ENCODE measurements around the gene ANKRD52.

The ANKRD52 gene

GRCh38 chr12:56236091-56236490 is 22.1 kb downstream of the ANKRD52 start:
- Histone ChIP-seq H3K27me3 (ENCODE audit: low read length) (no peaks in the 10 kb centered on the region), H3F3A (ENCODE audit: insufficient read depth) (peaks cover 6% of the 10 kb centered on the region; the same call in 1 of the 2 replicates), H3K79me2 (ENCODE audit: insufficient read depth, low read length) (no peaks in the 10 kb centered on the region), H3K27ac (ENCODE audit: low read depth, low read length) (no peak overlapping the region), H4K20me1 (ENCODE audit: low read depth, low read length) (no peaks in the 10 kb centered on the region), H3K9me2 (replicated peaks; ENCODE audit: insufficient read depth, low read length) (no peaks in the 10 kb centered on the region), H3K9me3 (ENCODE audit: insufficient read depth, low read length) (no peaks in the 10 kb centered on the region), H2AFZ (ENCODE audit: low read depth, low read length, severe bottlenecking) (no peak overlapping the region), H3K36me3 (ENCODE audit: low read length) (no peaks in the 10 kb centered on the region), H3K9ac (ENCODE audit: low read length) (no peak overlapping the region), H3K4me3 (ENCODE audit: insufficient read depth, low read length, poor library complexity, severe bottlenecking) (no peak overlapping the region), H3K4me2 (ENCODE audit: low read depth, low read length, poor library complexity, severe bottlenecking) (no peak overlapping the region)
- TF ChIP-seq, protein P1, sequence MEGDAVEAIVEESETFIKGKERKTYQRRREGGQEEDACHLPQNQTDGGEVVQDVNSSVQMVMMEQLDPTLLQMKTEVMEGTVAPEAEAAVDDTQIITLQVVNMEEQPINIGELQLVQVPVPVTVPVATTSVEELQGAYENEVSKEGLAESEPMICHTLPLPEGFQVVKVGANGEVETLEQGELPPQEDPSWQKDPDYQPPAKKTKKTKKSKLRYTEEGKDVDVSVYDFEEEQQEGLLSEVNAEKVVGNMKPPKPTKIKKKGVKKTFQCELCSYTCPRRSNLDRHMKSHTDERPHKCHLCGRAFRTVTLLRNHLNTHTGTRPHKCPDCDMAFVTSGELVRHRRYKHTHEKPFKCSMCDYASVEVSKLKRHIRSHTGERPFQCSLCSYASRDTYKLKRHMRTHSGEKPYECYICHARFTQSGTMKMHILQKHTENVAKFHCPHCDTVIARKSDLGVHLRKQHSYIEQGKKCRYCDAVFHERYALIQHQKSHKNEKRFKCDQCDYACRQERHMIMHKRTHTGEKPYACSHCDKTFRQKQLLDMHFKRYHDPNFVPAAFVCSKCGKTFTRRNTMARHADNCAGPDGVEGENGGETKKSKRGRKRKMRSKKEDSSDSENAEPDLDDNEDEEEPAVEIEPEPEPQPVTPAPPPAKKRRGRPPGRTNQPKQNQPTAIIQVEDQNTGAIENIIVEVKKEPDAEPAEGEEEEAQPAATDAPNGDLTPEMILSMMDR (IDR thresholded peaks at IDR 0.05; ENCODE audit: insufficient read depth, low read length, poor library complexity, severe bottlenecking): no peak
- no peak for TF ChIP-seq EZH2phosphoT487 (conservative IDR thresholded peaks at IDR 0.05; ENCODE audit: low read length)

DNA sequence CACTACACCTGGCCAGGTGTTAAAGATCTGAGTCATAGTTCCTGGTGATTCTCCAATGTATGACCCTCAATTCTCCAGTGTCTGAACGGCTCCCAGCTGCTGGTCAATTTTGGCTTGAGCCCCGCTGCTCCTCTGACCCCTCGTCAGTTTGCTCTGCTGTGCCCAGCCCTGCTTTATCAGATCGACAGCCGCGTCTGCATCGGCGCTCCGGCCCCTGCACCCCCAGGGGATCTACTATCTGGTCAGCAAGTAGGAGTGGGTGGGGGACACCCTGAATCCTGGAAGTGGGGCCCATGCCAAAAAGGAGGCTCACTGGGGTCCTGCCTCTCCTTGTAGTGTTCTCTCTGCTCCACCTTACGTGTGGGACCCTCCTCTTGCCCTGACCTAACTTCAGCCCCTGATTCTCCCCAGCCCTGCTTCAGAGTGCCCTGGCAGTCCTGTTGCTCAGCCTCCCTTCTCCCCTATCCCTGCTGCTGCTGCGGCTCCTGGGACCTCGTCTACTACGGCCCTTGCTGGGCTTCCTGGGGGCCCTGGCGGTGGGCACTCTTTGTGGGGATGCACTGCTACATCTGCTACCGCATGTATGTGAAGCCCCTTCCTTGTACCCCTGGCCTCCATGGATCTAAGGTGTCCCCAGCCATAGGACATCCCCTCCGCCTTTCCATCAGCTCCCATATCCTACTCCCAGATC is 23.3 kb downstream of the ANKRD52 start:
- Histone ChIP-seq H3K9me2 (replicated peaks; ENCODE audit: insufficient read depth, low read length) (no peaks in the 10 kb centered on the region), H3K4me2 (ENCODE audit: low read depth, low read length, poor library complexity, severe bottlenecking) (no peak overlapping the region), H3K79me2 (ENCODE audit: insufficient read depth, low read length) (no peaks in the 10 kb centered on the region), H3K36me3 (ENCODE audit: low read length) (no peaks in the 10 kb centered on the region), H3K9ac (ENCODE audit: low read length) (no peak overlapping the region), H3F3A (ENCODE audit: insufficient read depth) (peaks cover 6% of the 10 kb centered on the region; the same call in 1 of the 2 replicates), H2AFZ (ENCODE audit: low read depth, low read length, severe bottlenecking) (no peak overlapping the region), H3K27me3 (ENCODE audit: low read length) (no peaks in the 10 kb centered on the region), H3K9me3 (ENCODE audit: insufficient read depth, low read length) (no peaks in the 10 kb centered on the region), H3K27ac (ENCODE audit: low read depth, low read length) (no peak overlapping the region), H4K20me1 (ENCODE audit: low read depth, low read length) (no peaks in the 10 kb centered on the region), H3K4me3 (ENCODE audit: insufficient read depth, low read length, poor library complexity, severe bottlenecking) (no peak overlapping the region)
- TF ChIP-seq, protein P1 (IDR thresholded peaks at IDR 0.05; ENCODE audit: insufficient read depth, low read length, poor library complexity, severe bottlenecking): no peak

GRCh38 chr12:56231184-56231582 is 27.0 kb downstream of the ANKRD52 start:
- H3K79me2 ChIP-seq (ENCODE audit: insufficient read depth, low read length): no peaks in the 10 kb centered on the region
- no peak overlapping the region for H3K27ac ChIP-seq (ENCODE audit: low read depth, low read length)

More at GRCh38 chr12:56231184-56231582, 27.0 kb downstream of the ANKRD52 start:
- no peak overlapping the region for H3K4me2 ChIP-seq (ENCODE audit: low read depth, low read length, poor library complexity, severe bottlenecking)
- TF ChIP-seq EZH2phosphoT487 (conservative IDR thresholded peaks at IDR 0.05; ENCODE audit: low read length): no peak
- TF ChIP-seq, protein P1 (IDR thresholded peaks at IDR 0.05; ENCODE audit: insufficient read depth, low read length, poor library complexity, severe bottlenecking): no peak
- H3K4me3 ChIP-seq (ENCODE audit: insufficient read depth, low read length, poor library complexity, severe bottlenecking): no peak overlapping the region
- no peak overlapping the region for H2AFZ ChIP-seq (ENCODE audit: low read depth, low read length, severe bottlenecking)
- H3K9me3 ChIP-seq (ENCODE audit: insufficient read depth, low read length): no peaks in the 10 kb centered on the region
- H3K9ac ChIP-seq (ENCODE audit: low read length): no peak overlapping the region
- no peaks in the 10 kb centered on the region for H3K36me3 ChIP-seq (ENCODE audit: low read length)
- H3K27me3 ChIP-seq (ENCODE audit: low read length): no peaks in the 10 kb centered on the region
- no peaks in the 10 kb centered on the region for H4K20me1 ChIP-seq (ENCODE audit: low read depth, low read length)
- H3K9me2 ChIP-seq (replicated peaks; ENCODE audit: insufficient read depth, low read length): no peaks in the 10 kb centered on the region
- H3F3A ChIP-seq (ENCODE audit: insufficient read depth): peaks cover 6% of the 10 kb centered on the region; the same call in 1 of the 2 replicates

All from SU-DHL-6 (cell line).